ENCODE data around the gene RAB3B.

Gene RAB3B

DNA sequence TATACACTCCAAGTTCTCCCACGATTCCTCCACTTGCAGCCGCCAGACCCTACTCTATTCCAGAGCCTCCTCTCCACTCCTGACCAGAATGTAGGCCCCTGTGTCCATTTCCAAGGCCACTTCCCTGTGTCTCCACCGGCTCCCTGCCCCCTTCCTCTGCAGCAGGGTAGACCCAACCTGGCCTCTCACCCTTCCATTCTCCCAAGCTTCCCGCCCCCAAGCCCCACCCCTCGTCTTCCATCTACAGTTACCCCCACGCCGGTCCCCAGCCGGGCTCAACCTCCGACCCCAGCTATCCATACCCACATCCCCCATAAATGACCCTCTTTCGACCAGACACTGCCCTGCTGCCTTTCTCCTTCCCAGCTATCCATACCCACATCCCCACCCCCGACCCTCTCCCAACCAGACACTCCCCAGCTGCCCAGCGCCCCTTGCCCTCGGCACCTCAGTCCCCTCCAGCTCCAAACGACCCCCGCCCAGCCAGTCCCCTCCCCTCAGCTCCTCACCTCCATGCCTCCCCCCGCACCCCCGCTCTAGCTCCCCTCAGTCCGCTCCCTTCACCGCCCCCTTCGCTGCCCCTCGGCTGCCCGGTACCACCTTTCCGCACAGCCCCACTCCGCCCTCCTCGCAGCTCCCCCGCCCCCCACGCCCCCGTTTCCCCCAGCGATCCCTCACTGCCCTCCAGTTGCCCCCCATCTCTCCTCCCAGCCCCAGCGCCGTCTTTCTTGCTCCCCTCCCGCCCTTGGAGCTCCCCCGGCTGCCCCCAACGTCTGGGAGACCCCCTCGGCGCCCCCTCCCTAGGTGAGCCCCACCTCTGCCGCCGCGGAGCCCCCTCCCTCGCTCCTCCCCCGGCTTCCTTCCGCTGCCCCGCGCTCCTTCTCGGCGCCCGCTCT, 670 bp downstream of the RAB3B start:
- in situ Hi-C loops (cut with HindIII; ENCODE audit: low sequenced_read_pairs): loop anchor here (5.0 kb wide), 1 partner anchor 73 kb away; no protein-coding TSS in a partner anchor
- H3K4me3 ChIP-seq (ENCODE audit: low read depth, low read length): peak overlapping the region; percentile 61
- TF ChIP-seq, protein P1, sequence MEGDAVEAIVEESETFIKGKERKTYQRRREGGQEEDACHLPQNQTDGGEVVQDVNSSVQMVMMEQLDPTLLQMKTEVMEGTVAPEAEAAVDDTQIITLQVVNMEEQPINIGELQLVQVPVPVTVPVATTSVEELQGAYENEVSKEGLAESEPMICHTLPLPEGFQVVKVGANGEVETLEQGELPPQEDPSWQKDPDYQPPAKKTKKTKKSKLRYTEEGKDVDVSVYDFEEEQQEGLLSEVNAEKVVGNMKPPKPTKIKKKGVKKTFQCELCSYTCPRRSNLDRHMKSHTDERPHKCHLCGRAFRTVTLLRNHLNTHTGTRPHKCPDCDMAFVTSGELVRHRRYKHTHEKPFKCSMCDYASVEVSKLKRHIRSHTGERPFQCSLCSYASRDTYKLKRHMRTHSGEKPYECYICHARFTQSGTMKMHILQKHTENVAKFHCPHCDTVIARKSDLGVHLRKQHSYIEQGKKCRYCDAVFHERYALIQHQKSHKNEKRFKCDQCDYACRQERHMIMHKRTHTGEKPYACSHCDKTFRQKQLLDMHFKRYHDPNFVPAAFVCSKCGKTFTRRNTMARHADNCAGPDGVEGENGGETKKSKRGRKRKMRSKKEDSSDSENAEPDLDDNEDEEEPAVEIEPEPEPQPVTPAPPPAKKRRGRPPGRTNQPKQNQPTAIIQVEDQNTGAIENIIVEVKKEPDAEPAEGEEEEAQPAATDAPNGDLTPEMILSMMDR (IDR thresholded peaks at IDR 0.05; ENCODE audit: low read depth, low read length, missing control alignments): no peak
- no peak for DNase-seq (ENCODE audit: low read depth)

DNA sequence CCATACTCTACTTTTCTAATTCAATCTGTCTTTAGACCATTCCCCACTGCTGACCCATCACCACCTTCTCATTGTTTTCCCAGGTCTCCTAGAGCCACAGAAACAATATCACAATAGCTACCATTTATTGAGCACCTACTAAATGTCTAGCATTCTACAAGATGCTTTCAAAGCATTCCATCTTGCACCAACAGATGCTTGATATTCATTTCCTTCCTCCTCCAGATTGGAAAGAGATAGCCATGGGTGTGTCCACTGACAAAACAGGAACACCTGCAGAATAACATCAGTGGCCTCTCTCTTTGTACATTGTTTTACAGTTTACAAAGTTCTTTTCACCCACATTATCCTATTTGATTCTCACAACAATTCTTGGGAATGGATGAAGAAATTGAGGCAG, 2.2 kb downstream of the RAB3B start:
- DNase-seq (ENCODE audit: low read depth): no peak
- TF ChIP-seq, protein P1 (IDR thresholded peaks at IDR 0.05; ENCODE audit: low read depth, low read length, missing control alignments): no peak
- H3K4me3 ChIP-seq (ENCODE audit: low read depth, low read length): no peak overlapping the region
- in situ Hi-C loops (cut with HindIII; ENCODE audit: low sequenced_read_pairs): loop anchor here (5.0 kb wide), 1 partner anchor 71 kb away; no protein-coding TSS in a partner anchor

DNA sequence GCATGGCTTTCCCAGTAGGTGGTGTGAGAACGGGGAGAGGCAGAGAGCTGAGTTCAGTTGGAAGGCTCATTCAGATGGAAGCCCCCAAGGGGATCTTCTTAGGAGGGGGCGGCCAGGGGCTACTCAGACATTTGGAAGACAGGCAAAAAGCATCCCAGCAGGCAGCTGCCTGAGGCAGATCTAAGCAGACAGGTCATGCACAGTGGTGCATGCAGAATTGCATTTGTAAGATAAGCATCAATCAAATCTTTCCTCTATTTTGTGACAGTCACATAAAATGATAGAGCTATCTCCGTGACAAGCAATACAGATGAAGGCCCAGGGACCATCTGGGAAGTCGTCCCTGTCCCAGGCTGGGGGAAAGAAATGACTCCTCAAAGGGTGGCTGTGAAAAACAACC, 3.8 kb downstream of the RAB3B start:
- TF ChIP-seq, protein P1 (IDR thresholded peaks at IDR 0.05; ENCODE audit: low read depth, low read length, missing control alignments): no peak
- no peak overlapping the region for H3K4me3 ChIP-seq (ENCODE audit: low read depth, low read length)
- no peak for DNase-seq (ENCODE audit: low read depth)
- in situ Hi-C loops (cut with HindIII; ENCODE audit: low sequenced_read_pairs): loop anchor here (5.0 kb wide), 1 partner anchor 69 kb away; no protein-coding TSS in a partner anchor

DNA sequence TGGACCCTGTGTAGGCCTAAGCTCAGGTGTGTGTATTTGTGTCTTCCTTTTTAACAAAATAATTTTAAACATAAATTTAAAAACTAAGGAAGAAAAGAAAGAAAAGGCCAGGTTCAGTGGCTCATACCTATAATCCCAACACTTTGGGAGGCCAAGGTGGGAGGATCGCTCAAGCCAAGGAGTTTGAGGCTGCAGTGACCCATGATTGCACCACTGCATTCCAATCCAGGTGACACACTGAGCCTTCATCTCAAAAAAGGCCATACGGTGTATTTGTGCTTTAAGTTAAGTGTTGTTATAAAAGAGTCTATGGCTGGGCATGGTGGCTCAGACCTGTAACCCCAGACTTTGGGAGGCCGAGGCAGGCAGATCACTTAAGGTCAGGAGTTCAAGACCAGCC, 8.3 kb downstream of the RAB3B start:
- no peak overlapping the region for H3K4me3 ChIP-seq (ENCODE audit: low read depth, low read length)
- TF ChIP-seq, protein P1 (IDR thresholded peaks at IDR 0.05; ENCODE audit: low read depth, low read length, missing control alignments): no peak
- in situ Hi-C loops (cut with HindIII; ENCODE audit: low sequenced_read_pairs): no loop called here
- no peak for DNase-seq (ENCODE audit: low read depth)

DNA sequence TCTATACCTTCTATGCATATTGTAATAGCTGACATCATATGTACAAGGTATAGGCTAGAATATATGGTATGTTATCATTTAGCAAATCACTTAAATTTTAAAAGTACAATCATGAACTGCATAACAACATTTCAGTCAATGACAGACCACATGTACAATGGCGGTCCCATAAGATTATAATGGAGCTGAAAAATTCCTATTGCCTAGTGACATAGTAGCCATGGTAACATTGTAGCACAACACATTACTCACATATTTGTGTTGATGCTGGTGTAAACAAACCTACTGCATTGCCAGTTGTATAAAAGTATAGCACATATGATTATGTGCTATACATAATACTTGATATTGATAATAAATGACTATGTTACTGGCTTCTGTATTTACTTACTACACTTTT, 8.9 kb downstream of the RAB3B start:
- in situ Hi-C loops (cut with HindIII; ENCODE audit: low sequenced_read_pairs): no loop called here
- TF ChIP-seq, protein P1 (IDR thresholded peaks at IDR 0.05; ENCODE audit: low read depth, low read length, missing control alignments): no peak
- no peak overlapping the region for H3K4me3 ChIP-seq (ENCODE audit: low read depth, low read length)
- DNase-seq (ENCODE audit: low read depth): no peak

DNA sequence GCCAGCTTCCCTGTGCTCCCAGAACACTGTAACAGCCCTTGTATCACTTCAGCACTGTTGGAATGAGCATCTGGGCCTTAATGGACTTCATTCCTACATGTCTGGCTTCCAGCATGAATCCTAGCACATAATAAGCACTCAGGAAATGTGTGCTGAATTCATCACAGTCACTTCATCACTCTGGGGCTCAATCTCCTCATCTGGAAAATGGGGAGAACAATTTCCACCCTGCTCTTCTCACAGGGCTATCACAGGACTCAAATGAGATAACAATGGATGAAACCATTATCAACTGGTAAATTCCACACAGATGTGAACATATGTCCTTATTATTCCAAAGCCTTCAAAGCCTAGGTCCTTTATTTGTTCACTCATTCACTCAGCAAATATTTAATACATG, 12.4 kb downstream of the RAB3B start:
- TF ChIP-seq, protein P1 (IDR thresholded peaks at IDR 0.05; ENCODE audit: low read depth, low read length, missing control alignments): no peak
- in situ Hi-C loops (cut with HindIII; ENCODE audit: low sequenced_read_pairs): no loop called here
- DNase-seq (ENCODE audit: low read depth): no peak
- no peak overlapping the region for H3K4me3 ChIP-seq (ENCODE audit: low read depth, low read length)
